Measurements from ENCODE around the gene ATP7B.
"Not testable (repeated sequence)": the region's sequence is repeated elsewhere in the genome, so short reads cannot be mapped to it uniquely, and the experiment has no call there.

Gene ATP7B

GRCh38 chr13:52010890-52011631 lies at the start of gene ATP7B:
ATP7B (minus strand) TSS chr13:52011450; CDS start chr13:52011337, 113 bp downstream.
- H3K4me3 ChIP-seq (ENCODE audit: low read length): peak within 1 kb of the TSS; percentile 89
- no peak for TF ChIP-seq ZNF274 (IDR thresholded peaks at IDR 0.05; ENCODE audit: low read depth, low read length)

- H3K4me3 ChIP-seq (ENCODE audit: low read length): no peak overlapping the region
- TF ChIP-seq ZNF274 (IDR thresholded peaks at IDR 0.05; ENCODE audit: low read depth, low read length): no peak
These were observed 42.2 kb upstream of the ATP7B start for GRCh38 chr13:52053460-52053859.

GRCh38 chr13:52051400-52051799 lies 40.1 kb upstream of the ATP7B start:
- TF ChIP-seq ZNF274 (IDR thresholded peaks at IDR 0.05; ENCODE audit: low read depth, low read length): no peak
- H3K4me3 ChIP-seq (ENCODE audit: low read length): no peak overlapping the region

- no peak for TF ChIP-seq ZNF274 (IDR thresholded peaks at IDR 0.05; ENCODE audit: low read depth, low read length)
- no peak overlapping the region for H3K4me3 ChIP-seq (ENCODE audit: low read length)
These were observed 37.3 kb upstream of the ATP7B start for GRCh38 chr13:52048516-52048915.

GRCh38 chr13:52047463-52047862 lies 36.2 kb upstream of the ATP7B start:
- TF ChIP-seq ZNF274 (IDR thresholded peaks at IDR 0.05; ENCODE audit: low read depth, low read length): no peak
- no peak overlapping the region for H3K4me3 ChIP-seq (ENCODE audit: low read length)

GRCh38 chr13:52043675-52044074 lies 32.4 kb upstream of the ATP7B start:
- TF ChIP-seq ZNF274 (IDR thresholded peaks at IDR 0.05; ENCODE audit: low read depth, low read length): no peak
- H3K4me3 ChIP-seq (ENCODE audit: low read length): no peak overlapping the region

- H3K4me3 ChIP-seq (ENCODE audit: low read length): no peak overlapping the region
- no peak for TF ChIP-seq ZNF274 (IDR thresholded peaks at IDR 0.05; ENCODE audit: low read depth, low read length)
These were observed 24.8 kb upstream of the ATP7B start for GRCh38 chr13:52036037-52036436.

- no peak for TF ChIP-seq ZNF274 (IDR thresholded peaks at IDR 0.05; ENCODE audit: low read depth, low read length)
These were observed 23.5 kb upstream of the ATP7B start for GRCh38 chr13:52034616-52035226.

GRCh38 chr13:52033039-52033438 lies 21.8 kb upstream of the ATP7B start:
- TF ChIP-seq ZNF274 (IDR thresholded peaks at IDR 0.05; ENCODE audit: low read depth, low read length): no peak
- no peak overlapping the region for H3K4me3 ChIP-seq (ENCODE audit: low read length)

More at GRCh38 chr13:52034616-52035226, 23.5 kb upstream of the ATP7B start:
- H3K4me3 ChIP-seq (ENCODE audit: low read length): no peak overlapping the region

- H3K4me3 ChIP-seq (ENCODE audit: low read length): not testable (repeated sequence)
These were observed 19.2 kb upstream of the ATP7B start for GRCh38 chr13:52030401-52030800.

GRCh38 chr13:52029569-52029968 lies 18.3 kb upstream of the ATP7B start:
- no peak for TF ChIP-seq ZNF274 (IDR thresholded peaks at IDR 0.05; ENCODE audit: low read depth, low read length)
- H3K4me3 ChIP-seq (ENCODE audit: low read length): no peak overlapping the region

- no peak for TF ChIP-seq ZNF274 (IDR thresholded peaks at IDR 0.05; ENCODE audit: low read depth, low read length)
- H3K4me3 ChIP-seq (ENCODE audit: low read length): no peak overlapping the region
These were observed 16.6 kb upstream of the ATP7B start for GRCh38 chr13:52027832-52028231.

GRCh38 chr13:52026246-52026626 lies 15.0 kb upstream of the ATP7B start:
- no peak overlapping the region for H3K4me3 ChIP-seq (ENCODE audit: low read length)

GRCh38 chr13:52025475-52026245 lies 14.4 kb upstream of the ATP7B start:
- no peak for TF ChIP-seq ZNF274 (IDR thresholded peaks at IDR 0.05; ENCODE audit: low read depth, low read length)
- no peak overlapping the region for H3K4me3 ChIP-seq (ENCODE audit: low read length)

More at GRCh38 chr13:52026246-52026626, 15.0 kb upstream of the ATP7B start:
- no peak for TF ChIP-seq ZNF274 (IDR thresholded peaks at IDR 0.05; ENCODE audit: low read depth, low read length)

GRCh38 chr13:52024481-52024880 lies 13.2 kb upstream of the ATP7B start, which contains the start of gene UTP14C:
UTP14C (plus strand) TSS chr13:52024691; CDS start chr13:52028805, 4,114 bp downstream.
- no peak within 1 kb of the TSS for H3K4me3 ChIP-seq (ENCODE audit: low read length)
- no peak for TF ChIP-seq ZNF274 (IDR thresholded peaks at IDR 0.05; ENCODE audit: low read depth, low read length)
